Neural cell (in vitro differentiated cells): ENCODE measurements around the gene GALNT2. TPM values are rescaled to one million over a fixed set of nuclear protein-coding genes. Genes with fewer than 3 reads are reported as not detected.

ENCODE experiments used
- H2AFZ ChIP-seq: fragments of 200-600, 300-800 bp; sonication (generic), shearing (Covaris generic); 2 replicates; pipeline ENCODE4 v1.6.0; 2014; ENCODE audit warnings: low read depth, mild to moderate bottlenecking, antibody characterized with exemption, low read length, moderate library complexity
- H3F3A ChIP-seq: fragments of 200-600 bp; shearing (Covaris generic); 2 replicates; pipeline ENCODE4 v1.6.1; 2016; ENCODE audit warnings: mild to moderate bottlenecking, moderate library complexity, mixed read lengths, antibody characterized with exemption, low read length; ENCODE audit not compliant: insufficient read depth, poor library complexity, severe bottlenecking
- H3K27ac ChIP-seq: fragments of 200-600, 300-800 bp; sonication (generic), shearing (Covaris generic); 2 replicates; pipeline ENCODE4 v1.5.1; 2014; ENCODE audit warnings: mild to moderate bottlenecking, low read length, moderate library complexity
- H3K27me3 ChIP-seq: fragments of 300-800, 200-600 bp; sonication (generic), shearing (Covaris generic); 2 replicates; pipeline ENCODE4 v1.6.0; 2014; ENCODE audit warnings: mild to moderate bottlenecking, low read depth, low read length, moderate library complexity; ENCODE audit not compliant: insufficient read depth
- H3K36me3 ChIP-seq: fragments of 300-800, 200-600 bp; sonication (generic), shearing (Covaris generic); 2 replicates; pipeline ENCODE4 v1.5.1; 2014; ENCODE audit warnings: mild to moderate bottlenecking, antibody characterized with exemption, low read length, moderate library complexity; ENCODE audit not compliant: insufficient read depth
- H3K4me2 ChIP-seq: fragments of 300-800, 200-600 bp; sonication (generic), shearing (Covaris generic); 2 replicates; pipeline ENCODE4 v1.6.0; 2014; ENCODE audit warnings: mild to moderate bottlenecking, low read length
- H3K4me3 ChIP-seq: fragments of 300-800, 200-600 bp; sonication (generic), shearing (Covaris generic); 2 replicates; pipeline ENCODE4 v1.5.1; 2014; ENCODE audit warnings: mild to moderate bottlenecking, low read length, moderate library complexity
- H3K79me2 ChIP-seq: fragments of 200-600 bp; shearing (Covaris generic); replicated peaks from 2 replicates; pipeline ENCODE4 v1.6.0; 2014; ENCODE audit warnings: mild to moderate bottlenecking, low read length, moderate library complexity; ENCODE audit not compliant: insufficient read depth
- H3K9ac ChIP-seq: fragments of 300-800, 200-600 bp; sonication (generic), shearing (Covaris generic); 2 replicates; pipeline ENCODE4 v1.6.1; 2016; ENCODE audit warnings: mild to moderate bottlenecking, low read length, mixed read lengths
- H3K9me2 ChIP-seq: fragments of 200-600 bp; shearing (Covaris generic); 2 replicates; pipeline ENCODE4 v1.6.1; 2016; ENCODE audit warnings: mild to moderate bottlenecking, low read length, mixed read lengths; ENCODE audit not compliant: insufficient read depth
- H3K9me3 ChIP-seq: fragments of 200-600, 300-800 bp; sonication (generic), shearing (Covaris generic); 2 replicates; pipeline ENCODE4 v1.6.1; 2016; ENCODE audit warnings: mild to moderate bottlenecking, mixed run types, low read length, moderate library complexity, mixed read lengths
- H4K20me1 ChIP-seq: fragments of 200-600 bp; shearing (Covaris generic); 2 replicates; pipeline ENCODE4 v1.6.1; 2016; ENCODE audit warnings: mild to moderate bottlenecking, mixed run types; ENCODE audit not compliant: insufficient read depth
- CTCF ChIP-seq: fragments of 450-650 bp; IDR thresholded peaks from 2 replicates; pipeline ENCODE4 v1.5.1; 2014; ENCODE audit warnings: antibody characterized with exemption, mild to moderate bottlenecking, moderate library complexity; ENCODE audit not compliant: poor library complexity, severe bottlenecking
- EP300 ChIP-seq: fragments of 450-650 bp; conservative IDR thresholded peaks from 2 replicates; pipeline ENCODE4 v1.6.1; 2014; ENCODE audit warnings: antibody characterized with exemption, mild to moderate bottlenecking, moderate library complexity; ENCODE audit not compliant: poor library complexity, severe bottlenecking
- EZH2 ChIP-seq: fragments of 200-600, 300-800 bp; shearing (Covaris generic), sonication (generic); IDR thresholded peaks from 2 replicates; pipeline ENCODE4 v1.6.1; 2014; ENCODE audit warnings: antibody characterized with exemption, low read length, borderline replicate concordance, mild to moderate bottlenecking; ENCODE audit not compliant: insufficient read depth, poor library complexity, severe bottlenecking
- MXI1 ChIP-seq: fragments of 450-650 bp; conservative IDR thresholded peaks from 2 replicates; pipeline ENCODE4 v1.6.1; 2014; ENCODE audit warnings: antibody characterized with exemption, mild to moderate bottlenecking; ENCODE audit not compliant: poor library complexity, severe bottlenecking
- POLR2AphosphoS5 ChIP-seq: IDR thresholded peaks from 2 replicates; pipeline ENCODE4 v1.6.1; 2012
- RAD21 ChIP-seq: fragments of 450-650 bp; conservative IDR thresholded peaks from 2 replicates; pipeline ENCODE4 v1.6.1; 2014; ENCODE audit warnings: antibody characterized with exemption, mild to moderate bottlenecking, moderate library complexity
- SMC3 ChIP-seq: fragments of 450-650 bp; conservative IDR thresholded peaks from 2 replicates; pipeline ENCODE4 v1.6.1; 2014; ENCODE audit warnings: antibody characterized with exemption, mild to moderate bottlenecking, moderate library complexity; ENCODE audit not compliant: poor library complexity
- TAF1 ChIP-seq: IDR thresholded peaks from 2 replicates; pipeline ENCODE4 v1.6.1; 2012; ENCODE audit warnings: low read depth
- polyA plus RNA-seq: library from polyadenylated mRNA; depleted of rRNA; stranded (reverse); fragments of >200 nt; gene quantifications from 2 replicates; pipeline ENCODE4 v1.2.3, GENCODE V29; 2014
- TF ChIP-seq, protein P1 (sequence below): IDR thresholded peaks from 2 replicates; pipeline ENCODE4 v1.6.1; 2012; ENCODE audit warnings: borderline replicate concordance

Gene GALNT2
- polyA plus RNA-seq, 1 donor from 2014 or later = 38.8 TPM

GRCh38 chr1:230286890-230287269 is 219.8 kb downstream of the GALNT2 start:
- no peak overlapping the region for H3K4me2 ChIP-seq
- H3K9me2 ChIP-seq = no peaks in the 10 kb centered on the region
- no peaks in the 10 kb centered on the region for H3K79me2 ChIP-seq
- H3K9ac ChIP-seq = no peak overlapping the region
- no peaks in the 10 kb centered on the region for H3K27me3 ChIP-seq
- no peaks in the 10 kb centered on the region for H4K20me1 ChIP-seq
- H3K36me3 ChIP-seq = no peaks in the 10 kb centered on the region
- H3K4me3 ChIP-seq = no peak overlapping the region
- no peaks in the 10 kb centered on the region for H3K9me3 ChIP-seq
- no peaks in the 10 kb centered on the region for H3F3A ChIP-seq
- TF ChIP-seq EZH2 (no peak), TAF1 (no peak)
- TF ChIP-seq, protein P1, sequence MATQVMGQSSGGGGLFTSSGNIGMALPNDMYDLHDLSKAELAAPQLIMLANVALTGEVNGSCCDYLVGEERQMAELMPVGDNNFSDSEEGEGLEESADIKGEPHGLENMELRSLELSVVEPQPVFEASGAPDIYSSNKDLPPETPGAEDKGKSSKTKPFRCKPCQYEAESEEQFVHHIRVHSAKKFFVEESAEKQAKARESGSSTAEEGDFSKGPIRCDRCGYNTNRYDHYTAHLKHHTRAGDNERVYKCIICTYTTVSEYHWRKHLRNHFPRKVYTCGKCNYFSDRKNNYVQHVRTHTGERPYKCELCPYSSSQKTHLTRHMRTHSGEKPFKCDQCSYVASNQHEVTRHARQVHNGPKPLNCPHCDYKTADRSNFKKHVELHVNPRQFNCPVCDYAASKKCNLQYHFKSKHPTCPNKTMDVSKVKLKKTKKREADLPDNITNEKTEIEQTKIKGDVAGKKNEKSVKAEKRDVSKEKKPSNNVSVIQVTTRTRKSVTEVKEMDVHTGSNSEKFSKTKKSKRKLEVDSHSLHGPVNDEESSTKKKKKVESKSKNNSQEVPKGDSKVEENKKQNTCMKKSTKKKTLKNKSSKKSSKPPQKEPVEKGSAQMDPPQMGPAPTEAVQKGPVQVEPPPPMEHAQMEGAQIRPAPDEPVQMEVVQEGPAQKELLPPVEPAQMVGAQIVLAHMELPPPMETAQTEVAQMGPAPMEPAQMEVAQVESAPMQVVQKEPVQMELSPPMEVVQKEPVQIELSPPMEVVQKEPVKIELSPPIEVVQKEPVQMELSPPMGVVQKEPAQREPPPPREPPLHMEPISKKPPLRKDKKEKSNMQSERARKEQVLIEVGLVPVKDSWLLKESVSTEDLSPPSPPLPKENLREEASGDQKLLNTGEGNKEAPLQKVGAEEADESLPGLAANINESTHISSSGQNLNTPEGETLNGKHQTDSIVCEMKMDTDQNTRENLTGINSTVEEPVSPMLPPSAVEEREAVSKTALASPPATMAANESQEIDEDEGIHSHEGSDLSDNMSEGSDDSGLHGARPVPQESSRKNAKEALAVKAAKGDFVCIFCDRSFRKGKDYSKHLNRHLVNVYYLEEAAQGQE = no peak
- H2AFZ ChIP-seq = no peak overlapping the region
- no peak overlapping the region for H3K27ac ChIP-seq

DNA sequence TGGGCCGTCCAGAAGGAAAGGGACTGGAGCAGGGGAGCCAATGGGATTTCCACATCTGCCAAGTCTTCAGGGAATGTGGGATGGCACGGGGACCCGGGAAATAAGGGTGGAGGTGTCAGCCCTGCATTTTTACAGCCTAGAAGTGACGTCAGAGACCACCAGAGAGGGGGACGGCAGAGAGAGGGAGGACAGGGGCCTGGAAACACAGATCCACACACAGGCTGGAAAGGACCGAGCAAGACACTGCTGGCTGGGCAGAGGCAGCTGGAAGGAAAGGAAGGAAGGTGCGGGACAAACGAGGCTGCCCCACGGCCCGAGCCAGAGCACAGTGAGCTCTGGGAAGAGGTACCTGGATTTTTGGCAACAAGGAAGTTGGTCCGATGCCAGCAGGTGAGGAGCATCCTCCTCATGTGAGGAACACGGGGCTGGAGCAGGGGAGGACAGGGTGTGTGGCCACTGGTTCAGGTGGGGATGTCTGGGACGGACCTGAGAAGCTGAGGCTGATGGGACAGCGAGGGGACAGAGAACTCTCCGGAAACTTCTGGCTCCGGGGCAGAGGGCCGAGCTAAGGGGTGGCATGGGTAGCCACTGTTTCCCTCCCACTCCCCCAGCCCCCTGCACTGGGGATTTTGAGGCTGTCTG is 220.8 kb downstream of the GALNT2 start:
- Histone ChIP-seq H3K4me3 (no peak overlapping the region), H2AFZ (no peak overlapping the region), H3K9me2 (no peaks in the 10 kb centered on the region), H3K4me2 (no peak overlapping the region), H3K9ac (no peak overlapping the region), H3K9me3 (no peaks in the 10 kb centered on the region), H3K27me3 (no peaks in the 10 kb centered on the region), H3K36me3 (no peaks in the 10 kb centered on the region), H3F3A (no peaks in the 10 kb centered on the region), H4K20me1 (no peaks in the 10 kb centered on the region), H3K79me2 (no peaks in the 10 kb centered on the region), H3K27ac (no peak overlapping the region)
- no peak for TF ChIP-seq EZH2
- no peak for TF ChIP-seq EP300
- TF ChIP-seq TAF1 = no peak
- no peak for TF ChIP-seq POLR2AphosphoS5
- TF ChIP-seq, protein P1 = no peak
- no peak for TF ChIP-seq CTCF
- no peak for TF ChIP-seq RAD21
- TF ChIP-seq SMC3 = no peak
- no peak for TF ChIP-seq MXI1
